ENCODE data around the gene FNDC4. TPM values are rescaled to one million over a fixed set of nuclear protein-coding genes. Genes with fewer than 3 reads are reported as not detected.

Gene FNDC4
- total RNA-seq, 4 donors from 2014 or later = 39.6 to 65.4 (median 50.9) TPM

DNA sequence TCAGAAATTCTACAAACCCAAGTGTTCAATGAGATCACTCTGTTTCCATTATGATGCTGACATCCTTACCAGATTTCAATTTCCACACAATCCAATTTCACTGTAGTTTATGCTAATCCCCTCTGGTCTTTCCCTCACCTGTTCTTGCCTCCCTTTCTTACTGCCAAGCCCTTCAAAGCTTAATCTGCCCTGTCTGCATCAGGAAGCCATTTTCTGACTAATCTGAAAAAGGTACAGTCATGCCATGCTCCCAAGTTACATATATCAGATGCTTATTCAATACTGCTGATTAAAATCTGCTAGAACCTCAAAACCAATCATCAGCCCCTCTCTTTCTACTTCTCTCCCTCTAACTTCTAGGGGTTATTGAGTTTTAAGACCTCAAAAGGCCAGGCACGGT is 43.9 kb downstream of the FNDC4 start:
- TF ChIP-seq, protein P1, sequence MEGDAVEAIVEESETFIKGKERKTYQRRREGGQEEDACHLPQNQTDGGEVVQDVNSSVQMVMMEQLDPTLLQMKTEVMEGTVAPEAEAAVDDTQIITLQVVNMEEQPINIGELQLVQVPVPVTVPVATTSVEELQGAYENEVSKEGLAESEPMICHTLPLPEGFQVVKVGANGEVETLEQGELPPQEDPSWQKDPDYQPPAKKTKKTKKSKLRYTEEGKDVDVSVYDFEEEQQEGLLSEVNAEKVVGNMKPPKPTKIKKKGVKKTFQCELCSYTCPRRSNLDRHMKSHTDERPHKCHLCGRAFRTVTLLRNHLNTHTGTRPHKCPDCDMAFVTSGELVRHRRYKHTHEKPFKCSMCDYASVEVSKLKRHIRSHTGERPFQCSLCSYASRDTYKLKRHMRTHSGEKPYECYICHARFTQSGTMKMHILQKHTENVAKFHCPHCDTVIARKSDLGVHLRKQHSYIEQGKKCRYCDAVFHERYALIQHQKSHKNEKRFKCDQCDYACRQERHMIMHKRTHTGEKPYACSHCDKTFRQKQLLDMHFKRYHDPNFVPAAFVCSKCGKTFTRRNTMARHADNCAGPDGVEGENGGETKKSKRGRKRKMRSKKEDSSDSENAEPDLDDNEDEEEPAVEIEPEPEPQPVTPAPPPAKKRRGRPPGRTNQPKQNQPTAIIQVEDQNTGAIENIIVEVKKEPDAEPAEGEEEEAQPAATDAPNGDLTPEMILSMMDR (IDR thresholded peaks at IDR 0.05; ENCODE audit: low read depth) = no peak

DNA sequence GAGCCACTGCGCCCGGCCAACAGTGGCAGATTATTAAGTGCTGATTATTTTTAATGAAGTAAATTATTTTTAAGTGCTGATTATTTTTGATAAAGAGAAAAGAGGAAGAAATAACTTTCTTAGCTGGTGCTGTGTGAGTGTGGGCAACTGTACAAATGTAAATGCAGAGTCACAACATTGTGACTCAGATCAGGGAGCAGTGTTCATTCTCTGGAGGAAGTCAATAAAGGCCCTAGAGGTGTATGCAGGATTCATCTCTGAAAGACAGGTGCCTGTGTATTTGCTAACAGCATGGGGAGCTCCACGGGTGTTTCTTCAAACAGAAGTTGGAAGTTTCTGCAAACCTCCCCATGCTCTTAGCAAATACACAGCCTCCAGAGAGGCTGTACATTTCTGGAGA is 46.6 kb downstream of the FNDC4 start:
- TF ChIP-seq, protein P1 (IDR thresholded peaks at IDR 0.05; ENCODE audit: low read depth) = no peak

DNA sequence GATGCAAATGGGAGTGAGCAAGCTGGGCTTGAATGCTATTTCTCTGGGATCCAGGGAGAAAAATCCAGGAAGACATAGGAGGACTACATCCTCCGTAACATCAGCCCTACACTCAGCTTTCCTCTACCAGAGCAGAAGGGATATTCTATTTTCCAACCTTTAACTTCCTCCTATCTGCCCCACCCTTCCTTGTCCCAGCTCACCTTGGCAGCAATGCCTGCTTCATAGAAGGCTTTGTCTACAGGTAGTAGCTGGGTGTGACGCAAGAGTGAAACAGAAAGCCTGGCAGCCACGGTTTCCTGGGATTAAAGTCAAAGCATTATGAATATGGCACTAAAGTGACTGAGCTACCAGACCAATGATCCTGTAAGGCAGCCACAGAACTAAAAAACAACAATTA is 48.9 kb downstream of the FNDC4 start:
- TF ChIP-seq, protein P1 (IDR thresholded peaks at IDR 0.05; ENCODE audit: low read depth) = no peak

DNA sequence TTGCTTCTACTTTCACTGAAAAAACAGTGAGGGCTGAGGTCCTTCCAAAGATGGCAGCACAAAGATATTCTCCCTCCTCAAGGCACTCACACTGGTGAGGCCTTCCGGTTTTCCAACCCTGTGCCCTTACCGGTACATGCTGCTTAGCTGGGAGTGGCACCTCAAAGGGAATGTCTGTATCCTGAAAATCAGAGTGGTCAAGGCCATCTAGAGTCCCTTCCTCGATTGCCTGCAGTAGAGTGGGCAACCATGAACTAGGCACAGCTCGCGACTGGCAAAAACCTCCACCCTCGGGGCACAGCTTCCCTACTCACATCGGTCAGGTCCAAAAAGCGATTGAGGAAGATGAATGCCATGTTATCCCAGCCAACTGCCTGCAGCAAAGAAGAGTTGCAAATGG is 49.4 kb downstream of the FNDC4 start:
- TF ChIP-seq, protein P1 (IDR thresholded peaks at IDR 0.05; ENCODE audit: low read depth) = no peak

DNA sequence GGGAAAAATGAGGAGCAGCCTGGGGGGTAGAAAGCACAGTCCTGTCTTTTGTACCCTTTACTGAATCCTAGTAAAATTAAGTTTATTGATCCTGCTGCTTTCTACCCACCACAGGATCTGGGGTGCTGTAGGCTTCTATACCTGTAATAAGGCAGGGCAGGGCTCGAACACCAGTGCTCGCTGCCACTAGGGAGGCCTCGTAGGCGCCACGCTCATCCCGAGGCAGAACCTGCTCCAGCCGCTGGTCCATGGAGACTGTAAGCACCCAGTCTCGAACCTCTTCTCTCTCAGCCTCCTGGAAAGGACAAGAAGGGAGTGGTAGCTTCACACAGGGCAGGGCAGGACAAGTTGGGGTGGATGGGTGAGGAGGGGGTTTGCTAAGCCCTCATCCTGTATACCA is 49.8 kb downstream of the FNDC4 start:
- TF ChIP-seq, protein P1 (IDR thresholded peaks at IDR 0.05; ENCODE audit: low read depth) = no peak

DNA sequence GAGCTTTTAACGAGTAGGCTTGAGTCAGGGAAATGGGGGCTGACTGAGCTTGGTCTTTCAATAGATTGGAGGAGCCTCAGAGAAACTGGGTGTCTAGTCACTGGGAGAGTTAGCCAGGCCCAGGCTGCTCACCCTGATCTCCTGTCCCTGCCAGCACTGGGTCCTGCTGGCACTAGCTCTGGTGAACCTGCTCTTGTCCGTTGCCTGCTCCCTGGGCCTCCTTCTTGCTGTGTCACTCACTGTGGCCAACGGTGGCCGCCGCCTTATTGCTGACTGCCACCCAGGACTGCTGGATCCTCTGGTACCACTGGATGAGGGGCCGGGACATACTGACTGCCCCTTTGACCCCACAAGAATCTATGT is 52.1 kb downstream of the FNDC4 start:
- TF ChIP-seq, protein P1 (IDR thresholded peaks at IDR 0.05; ENCODE audit: low read depth) = no peak

DNA sequence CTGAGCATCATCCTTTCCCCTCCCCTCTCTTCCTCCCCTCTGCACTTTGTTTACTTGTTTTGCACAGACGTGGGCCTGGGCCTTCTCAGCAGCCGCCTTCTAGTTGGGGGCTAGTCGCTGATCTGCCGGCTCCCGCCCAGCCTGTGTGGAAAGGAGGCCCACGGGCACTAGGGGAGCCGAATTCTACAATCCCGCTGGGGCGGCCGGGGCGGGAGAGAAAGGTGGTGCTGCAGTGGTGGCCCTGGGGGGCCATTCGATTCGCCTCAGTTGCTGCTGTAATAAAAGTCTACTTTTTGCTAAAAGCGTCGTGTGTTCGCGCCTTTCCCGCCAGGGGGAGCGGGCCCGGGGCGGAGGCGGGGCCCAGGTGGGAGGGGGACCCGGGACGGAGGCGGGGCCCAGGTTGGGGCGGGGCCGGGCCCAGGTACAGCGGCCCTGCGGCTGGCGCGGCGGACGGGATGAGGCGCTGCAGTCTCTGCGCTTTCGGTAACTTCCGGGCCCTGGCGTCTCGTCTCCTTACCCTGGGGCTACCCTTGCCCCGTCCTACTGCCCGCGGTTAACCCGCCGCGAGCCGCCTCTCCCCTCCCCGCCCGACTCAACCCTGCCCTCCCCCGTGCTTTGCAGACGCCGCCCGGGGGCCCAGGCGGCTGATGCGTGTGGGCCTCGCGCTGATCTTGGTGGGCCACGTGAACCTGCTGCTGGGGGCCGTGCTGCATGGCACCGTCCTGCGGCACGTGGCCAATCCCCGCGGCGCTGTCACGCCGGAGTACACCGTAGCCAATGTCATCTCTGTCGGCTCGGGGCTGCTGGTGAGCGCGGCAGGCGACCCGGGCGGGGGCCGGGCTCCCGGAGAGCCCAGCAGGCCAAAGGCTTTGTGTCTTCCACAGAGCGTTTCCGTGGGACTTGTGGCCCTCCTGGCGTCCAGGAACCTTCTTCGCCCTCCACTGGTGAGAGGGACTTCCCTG is 52.8 kb downstream of the FNDC4 start, which contains the start of gene KRTCAP3:
Gene KRTCAP3, plus strand, starts transcription at position 424 of the 962 bp plus-strand sequence. Its CDS starts 32 bp downstream, at position 456.
- TF ChIP-seq, protein P1 (IDR thresholded peaks at IDR 0.05; ENCODE audit: low read depth) = no peak

Data from subcutaneous adipose tissue (tissue), 4 donors.